Left ventricle myocardium inferior (tissue), 1 donor: Measurements from ENCODE around the gene GATAD1. TPM values are rescaled to one million over a fixed set of nuclear protein-coding genes. Genes with fewer than 3 reads are reported as not detected.

Experiments used
- DNase-seq: peaks from one replicate; pipeline ENCODE4 v3.0.0-alpha.2; 2020
- H3K27ac ChIP-seq: fragments of 200-600 bp; replicated peaks from 2 replicates; pipeline ENCODE4 v1.8.0; 2021
- H3K27me3 ChIP-seq: fragments of 200-600 bp; 2 replicates; pipeline ENCODE4 v1.8.0; 2021; ENCODE audit warnings: low read depth
- H3K36me3 ChIP-seq: fragments of 200-600 bp; 2 replicates; pipeline ENCODE4 v1.8.0; 2021
- H3K4me1 ChIP-seq: fragments of 200-600 bp; 2 replicates; pipeline ENCODE4 v1.8.0; 2021
- H3K4me3 ChIP-seq: fragments of 200-600 bp; 2 replicates; pipeline ENCODE4 v1.8.0; 2021; ENCODE audit warnings: mild to moderate bottlenecking, moderate library complexity
- H3K9me3 ChIP-seq: fragments of 200-600 bp; replicated peaks from 2 replicates; pipeline ENCODE4 v1.8.0; 2021
- intact Hi-C: fragments of 100-400 bp; cut with micrococcal nuclease; formaldehyde crosslinking; loops from one replicate; pipeline ENCODE4 v1.11.0; 2022
- total RNA-seq: library from RNA; stranded (reverse); fragmentation: NEBNext Ultra II Directional; extraction: Animal tissue kit (Norgen Biotek cat#: 25700); gene quantifications from one replicate; pipeline ENCODE4 v1.2.1, GENCODE V29; 2021
- TF ChIP-seq, protein P1 (sequence below): fragments of 200-600 bp; IDR thresholded peaks from 2 replicates; pipeline ENCODE4 v1.8.0; 2021; ENCODE audit warnings: antibody characterized with exemption, mild to moderate bottlenecking, borderline replicate concordance
- donor health status: DM: no; HTN: yes; CAD: no; lungs with severe emphysema.

GATAD1 gene
- total RNA-seq, 1 donor from 2014 or later = 15.4 TPM

DNA sequence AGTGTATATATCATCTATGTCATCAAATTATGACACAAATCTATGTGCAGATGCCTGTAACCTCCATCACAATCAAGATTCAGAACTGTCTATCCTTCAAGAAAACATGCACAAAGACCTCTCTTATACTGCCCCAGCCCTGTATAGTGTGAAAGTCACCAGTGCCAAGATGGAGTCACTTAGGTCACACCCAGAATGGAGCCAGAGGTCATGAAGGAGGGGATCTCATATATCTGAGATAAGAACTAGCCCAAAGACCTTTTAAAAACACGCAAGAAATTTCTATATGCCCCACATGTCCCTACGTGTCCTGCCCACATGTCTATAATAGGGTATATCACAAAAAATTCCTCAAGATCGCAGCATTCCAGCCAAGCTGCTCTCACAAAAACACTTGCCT is 20.1 kb upstream of the GATAD1 start:
- intact Hi-C loops = no loop called here
- no peaks in the 10 kb centered on the region for H3K9me3 ChIP-seq
- no peak overlapping the region for H3K27ac ChIP-seq
- no peak for DNase-seq
- no peak overlapping the region for H3K4me3 ChIP-seq
- TF ChIP-seq, protein P1, sequence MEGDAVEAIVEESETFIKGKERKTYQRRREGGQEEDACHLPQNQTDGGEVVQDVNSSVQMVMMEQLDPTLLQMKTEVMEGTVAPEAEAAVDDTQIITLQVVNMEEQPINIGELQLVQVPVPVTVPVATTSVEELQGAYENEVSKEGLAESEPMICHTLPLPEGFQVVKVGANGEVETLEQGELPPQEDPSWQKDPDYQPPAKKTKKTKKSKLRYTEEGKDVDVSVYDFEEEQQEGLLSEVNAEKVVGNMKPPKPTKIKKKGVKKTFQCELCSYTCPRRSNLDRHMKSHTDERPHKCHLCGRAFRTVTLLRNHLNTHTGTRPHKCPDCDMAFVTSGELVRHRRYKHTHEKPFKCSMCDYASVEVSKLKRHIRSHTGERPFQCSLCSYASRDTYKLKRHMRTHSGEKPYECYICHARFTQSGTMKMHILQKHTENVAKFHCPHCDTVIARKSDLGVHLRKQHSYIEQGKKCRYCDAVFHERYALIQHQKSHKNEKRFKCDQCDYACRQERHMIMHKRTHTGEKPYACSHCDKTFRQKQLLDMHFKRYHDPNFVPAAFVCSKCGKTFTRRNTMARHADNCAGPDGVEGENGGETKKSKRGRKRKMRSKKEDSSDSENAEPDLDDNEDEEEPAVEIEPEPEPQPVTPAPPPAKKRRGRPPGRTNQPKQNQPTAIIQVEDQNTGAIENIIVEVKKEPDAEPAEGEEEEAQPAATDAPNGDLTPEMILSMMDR = no peak
- H3K36me3 ChIP-seq = no peaks in the 10 kb centered on the region
- H3K27me3 ChIP-seq = peaks cover 25% of the 10 kb centered on the region
- peaks cover 14% of the 10 kb centered on the region for H3K4me1 ChIP-seq

DNA sequence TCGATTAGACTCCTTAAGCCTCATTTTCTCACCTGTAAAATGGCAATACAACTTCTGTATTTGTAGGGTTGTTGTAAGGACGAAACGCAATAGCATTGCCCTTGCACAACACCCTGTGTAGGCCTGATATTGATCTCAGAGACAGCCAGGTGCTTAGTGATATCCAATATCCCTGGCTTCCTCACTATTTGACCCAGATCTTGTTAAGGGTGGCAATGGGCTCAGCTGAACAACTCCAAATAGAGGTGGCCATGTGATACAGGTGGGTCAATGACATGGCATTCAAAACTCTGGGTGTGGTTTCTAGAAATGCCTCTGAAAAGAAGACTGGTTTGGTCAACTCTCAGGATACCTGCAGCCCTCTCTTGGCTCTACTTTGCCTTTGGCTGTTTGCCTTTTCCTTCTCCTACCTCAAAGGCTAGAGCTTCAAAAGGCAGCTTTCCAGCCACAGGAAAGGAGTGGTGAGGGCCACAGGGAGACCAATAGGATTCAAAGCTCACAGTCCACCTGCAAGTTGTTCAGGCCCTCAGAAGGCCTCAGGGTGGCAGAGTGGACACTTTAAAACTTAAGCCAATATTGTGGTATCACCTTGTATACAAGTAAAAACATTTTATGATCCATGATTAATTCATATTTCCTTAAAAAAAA is 14.9 kb upstream of the GATAD1 start:
- TF ChIP-seq, protein P1 = no peak
- intact Hi-C loops = no loop called here
- H3K4me1 ChIP-seq = no peaks in the 10 kb centered on the region

DNA sequence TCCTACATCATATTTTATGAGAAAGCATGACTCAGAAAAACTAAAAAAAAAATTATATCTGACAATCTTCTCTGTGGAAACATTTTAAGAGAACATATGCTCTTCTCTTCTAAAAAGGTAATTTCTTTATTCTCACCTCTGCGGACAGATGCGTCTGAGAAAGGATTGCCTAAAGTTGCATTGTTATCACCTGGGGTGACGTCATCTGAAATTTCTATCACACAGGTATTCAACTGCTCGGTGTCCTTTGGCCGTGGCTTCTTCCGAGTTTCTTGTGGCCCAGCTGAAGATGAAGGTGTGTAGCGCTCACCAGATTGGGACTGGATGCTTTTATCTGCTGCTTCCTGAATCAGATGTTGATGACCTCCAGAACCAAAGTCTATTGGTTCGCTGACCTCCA is 14.3 kb upstream of the GATAD1 start:
- TF ChIP-seq, protein P1 = no peak
- Histone ChIP-seq H3K27me3 (peaks cover 16% of the 10 kb centered on the region), H3K27ac (no peak overlapping the region), H3K36me3 (no peaks in the 10 kb centered on the region), H3K4me3 (no peak overlapping the region), H3K9me3 (no peaks in the 10 kb centered on the region), H3K4me1 (no peaks in the 10 kb centered on the region)
- intact Hi-C loops = no loop called here
- DNase-seq = no peak

More for the DNA sequence above, 14.9 kb upstream of the GATAD1 start:
- DNase-seq = no peak
- Histone ChIP-seq H3K9me3 (no peaks in the 10 kb centered on the region), H3K27ac (no peak overlapping the region), H3K27me3 (peaks cover 10% of the 10 kb centered on the region), H3K36me3 (no peaks in the 10 kb centered on the region), H3K4me3 (no peak overlapping the region)

DNA sequence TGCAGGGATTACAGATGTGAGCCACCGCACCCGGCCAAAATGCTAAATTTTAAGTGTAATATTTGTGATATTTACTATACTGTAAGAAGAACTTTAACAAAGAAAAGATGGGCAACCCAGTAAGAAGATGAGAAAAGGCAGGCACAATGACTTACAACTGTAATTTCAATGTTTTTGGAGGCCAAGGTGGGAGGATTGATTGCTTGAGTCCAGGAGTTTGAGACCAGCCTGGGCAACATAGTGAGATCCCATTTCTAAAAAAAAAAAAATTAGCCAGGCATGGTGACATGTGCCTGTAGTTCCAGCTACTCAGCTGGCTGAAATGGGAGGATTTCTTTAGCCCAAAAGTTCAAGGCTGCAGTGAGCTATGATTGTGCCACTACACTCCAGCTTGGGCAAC is 11.7 kb upstream of the GATAD1 start:
- intact Hi-C loops = no loop called here
- Histone ChIP-seq H3K4me1 (no peaks in the 10 kb centered on the region), H3K4me3 (no peak overlapping the region), H3K9me3 (no peaks in the 10 kb centered on the region), H3K36me3 (no peaks in the 10 kb centered on the region), H3K27ac (no peak overlapping the region), H3K27me3 (peaks cover 16% of the 10 kb centered on the region)
- TF ChIP-seq, protein P1 = no peak
- DNase-seq = no peak

DNA sequence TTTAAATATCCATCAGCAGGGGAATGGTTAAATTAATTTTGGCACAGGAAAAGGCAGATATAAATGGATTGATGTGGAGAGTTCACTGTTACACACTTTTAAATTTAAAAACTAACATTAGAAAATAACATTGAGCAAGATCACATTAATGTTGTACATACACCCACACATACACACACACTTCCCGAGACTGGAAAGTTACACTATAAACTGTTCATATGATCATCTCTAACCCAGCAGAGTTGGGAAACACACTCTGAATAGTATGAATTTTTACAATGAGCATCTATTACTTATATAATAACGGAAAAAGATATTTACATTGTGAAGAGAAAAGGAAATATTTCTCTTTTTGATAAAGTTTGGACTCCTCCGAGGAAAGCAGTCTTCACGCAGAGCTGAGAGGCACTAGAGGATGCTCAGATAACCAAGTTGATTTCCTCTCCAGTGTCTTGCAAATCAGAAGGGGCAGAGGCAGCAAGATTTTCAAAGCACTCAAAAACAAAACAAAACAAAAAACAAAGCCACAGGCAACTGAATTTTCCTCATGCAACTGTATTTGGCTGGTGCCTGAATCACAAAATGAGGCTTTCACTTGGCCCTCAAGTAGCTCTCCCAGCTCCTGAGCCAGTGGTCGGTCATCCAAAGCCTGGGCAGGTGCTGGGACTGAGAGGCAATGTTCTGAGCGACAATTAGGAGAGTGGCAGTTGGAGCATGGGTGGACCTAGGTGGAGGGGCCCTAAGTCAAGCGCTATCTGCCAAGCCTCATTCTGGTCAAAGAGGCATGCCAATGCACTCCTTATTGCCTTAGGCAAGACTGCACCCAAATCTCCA is 10.5 kb upstream of the GATAD1 start:
- DNase-seq = no peak
- Histone ChIP-seq H3K27ac (no peak overlapping the region), H3K36me3 (no peaks in the 10 kb centered on the region), H3K27me3 (peaks cover 16% of the 10 kb centered on the region), H3K4me3 (no peak overlapping the region), H3K4me1 (no peaks in the 10 kb centered on the region), H3K9me3 (no peaks in the 10 kb centered on the region)
- TF ChIP-seq, protein P1 = no peak
- intact Hi-C loops = no loop called here
